GM12864 (cell line): ENCODE measurements around the gene SLC22A2.

Source experiments
- DNase-seq: peaks from one replicate; pipeline ENCODE4 v3.0.0-alpha.2; 2011; ENCODE audit warnings: low read depth
- H3K4me3 ChIP-seq: 2 replicates; pipeline ENCODE4 v1.5.1; 2011; ENCODE audit warnings: mild to moderate bottlenecking, low read depth, low read length, control low read depth
- CTCF ChIP-seq: IDR thresholded peaks from 2 replicates; pipeline ENCODE4 v1.5.1; 2011; ENCODE audit warnings: low read depth, mild to moderate bottlenecking, moderate library complexity, low read length, control low read depth, inconsistent platforms; ENCODE audit errors: missing control alignments

Gene SLC22A2

GRCh38 chr6:160259598-160259997, 977 bp upstream of the SLC22A2 start:
- TF ChIP-seq CTCF, result no peak
- no peak for DNase-seq
- no peak overlapping the region for H3K4me3 ChIP-seq

- no peak overlapping the region for H3K4me3 ChIP-seq
- no peak for DNase-seq
- no peak for TF ChIP-seq CTCF
Observed at GRCh38 chr6:160259143-160259425, 463 bp upstream of the SLC22A2 start.

DNA sequence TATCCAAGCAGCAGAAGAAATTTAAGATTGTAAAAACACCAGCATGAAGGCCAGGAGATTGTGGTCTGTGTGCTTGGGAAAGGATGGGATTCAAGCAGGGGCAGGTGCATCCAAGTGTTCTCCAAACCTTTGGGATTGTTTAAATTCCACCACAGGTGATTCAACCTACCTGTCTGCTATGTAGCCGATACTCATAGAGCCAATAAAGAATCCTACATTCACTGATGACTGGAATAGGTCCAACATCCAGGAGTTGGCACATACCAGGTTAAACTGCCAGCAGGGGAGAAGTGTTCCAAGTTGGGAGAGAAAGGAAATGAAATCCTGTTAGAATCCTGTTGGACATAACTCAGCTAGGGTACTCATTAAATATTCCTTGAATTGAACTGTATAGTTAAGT, 2.2 kb downstream of the SLC22A2 start:
- DNase-seq, result no peak
- H3K4me3 ChIP-seq, result no peak overlapping the region
- no peak for TF ChIP-seq CTCF

- H3K4me3 ChIP-seq, result no peak overlapping the region
- TF ChIP-seq CTCF, result no peak
- no peak for DNase-seq
Observed at GRCh38 chr6:160254467-160255312, 3.9 kb downstream of the SLC22A2 start.

DNA sequence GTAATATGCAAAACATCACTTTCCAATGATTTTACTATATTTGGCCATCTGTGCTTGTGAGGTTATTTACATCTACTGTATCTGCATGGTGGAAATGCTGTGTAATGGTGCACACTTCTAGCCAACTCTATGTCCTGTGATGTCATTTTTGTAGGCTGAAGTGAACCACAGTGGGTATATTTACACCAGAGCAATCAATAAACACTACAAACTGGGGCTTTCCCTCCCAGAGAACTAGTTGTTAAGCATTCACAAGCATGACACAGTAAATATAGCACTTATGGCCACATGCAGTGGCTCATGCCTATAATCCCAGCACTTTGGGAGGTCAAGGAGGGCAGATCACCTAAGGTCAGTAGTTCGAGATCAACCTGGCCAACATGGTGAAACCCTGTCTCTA, 4.9 kb downstream of the SLC22A2 start:
- DNase-seq, result no peak
- no peak for TF ChIP-seq CTCF
- no peak overlapping the region for H3K4me3 ChIP-seq

DNA sequence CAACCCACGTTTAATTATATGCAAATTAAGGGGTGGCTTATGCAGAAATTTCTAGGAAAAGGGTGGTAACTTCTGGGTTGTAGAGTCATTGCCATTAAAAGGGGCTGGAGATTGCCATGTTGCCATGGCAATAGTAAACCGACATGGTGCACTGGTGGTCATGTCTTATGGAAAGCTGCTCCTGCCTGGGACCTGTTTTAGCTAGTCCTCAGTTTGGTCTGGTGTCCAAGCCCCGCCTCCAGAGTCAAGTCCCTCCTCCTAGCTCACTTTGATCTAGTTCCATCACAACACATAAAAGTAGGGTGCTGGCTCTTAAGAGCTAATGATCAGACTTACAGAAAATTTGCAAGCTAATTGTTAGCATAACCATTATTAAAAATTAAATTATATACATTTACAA, 5.3 kb downstream of the SLC22A2 start:
- H3K4me3 ChIP-seq, result no peak overlapping the region
- no peak for TF ChIP-seq CTCF
- no peak for DNase-seq
